Measurements from ENCODE around the gene PGAM1. TPM values are rescaled to one million over a fixed set of nuclear protein-coding genes. Genes with fewer than 3 reads are reported as not detected.

Gene PGAM1
- total RNA-seq, 4 donors from 2014 or later = 94.5 to 216 (median 124) TPM

DNA sequence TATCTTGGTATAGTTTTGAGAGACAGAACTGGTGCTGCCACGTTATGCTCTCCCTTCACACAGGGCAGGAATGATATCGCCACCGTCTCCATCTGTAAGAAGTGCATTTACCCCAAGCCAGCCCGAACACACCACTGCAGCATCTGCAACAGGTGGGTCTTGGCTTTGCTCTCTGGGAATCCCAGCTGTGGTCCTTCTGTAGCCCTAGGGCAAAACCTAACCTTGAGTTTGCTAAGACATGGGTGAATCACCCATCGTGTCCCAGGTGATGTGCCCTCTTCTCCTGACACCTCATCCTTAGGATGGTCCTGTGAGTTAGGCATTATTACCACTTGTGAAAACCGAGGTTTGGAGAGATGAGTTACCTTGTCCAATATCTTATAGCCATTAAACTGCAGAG, 26.4 kb downstream of the PGAM1 start:
- in situ Hi-C loops (cut with MboI; ENCODE audit: low pct_ligation_motif_present in 1 of 4, low pct_unique_long_range_greater_than_20kb in 1 of 4, low sequenced_read_pairs in 3 of 4) = no loop called here
- no peaks in the 10 kb centered on the region for H3K9me3 ChIP-seq
- peaks cover 0 to 10% (median 3%) of the 10 kb centered on the region in 4 donors for H3K36me3 ChIP-seq
- H3K27ac ChIP-seq = no peak overlapping the region
- intact Hi-C loops (cut with DNase I; ENCODE audit: low total_unique reads) = no loop called here
- DNase-seq = no peak
- TF ChIP-seq POLR2A (IDR thresholded peaks at IDR 0.05) = no peak
- no peak for TF ChIP-seq POLR2AphosphoS5 (IDR thresholded peaks at IDR 0.05)
- no peak for TF ChIP-seq CTCF (IDR thresholded peaks at IDR 0.05)
- TF ChIP-seq EP300 (IDR thresholded peaks at IDR 0.05; ENCODE audit: low read depth) = no peak
- no peak overlapping the region for H3K4me3 ChIP-seq
- peaks cover 0 to 12% (median 5%) of the 10 kb centered on the region in 4 donors for H3K4me1 ChIP-seq
- WGBS, 2 donors (ENCODE audit: low coverage in 1 of 2) = 95% methylated on average over 6 of the region's 6 CpGs; no CpG with 5 or more reads in 1 of the 2 donors
- no peaks in the 10 kb centered on the region for H3K27me3 ChIP-seq

DNA sequence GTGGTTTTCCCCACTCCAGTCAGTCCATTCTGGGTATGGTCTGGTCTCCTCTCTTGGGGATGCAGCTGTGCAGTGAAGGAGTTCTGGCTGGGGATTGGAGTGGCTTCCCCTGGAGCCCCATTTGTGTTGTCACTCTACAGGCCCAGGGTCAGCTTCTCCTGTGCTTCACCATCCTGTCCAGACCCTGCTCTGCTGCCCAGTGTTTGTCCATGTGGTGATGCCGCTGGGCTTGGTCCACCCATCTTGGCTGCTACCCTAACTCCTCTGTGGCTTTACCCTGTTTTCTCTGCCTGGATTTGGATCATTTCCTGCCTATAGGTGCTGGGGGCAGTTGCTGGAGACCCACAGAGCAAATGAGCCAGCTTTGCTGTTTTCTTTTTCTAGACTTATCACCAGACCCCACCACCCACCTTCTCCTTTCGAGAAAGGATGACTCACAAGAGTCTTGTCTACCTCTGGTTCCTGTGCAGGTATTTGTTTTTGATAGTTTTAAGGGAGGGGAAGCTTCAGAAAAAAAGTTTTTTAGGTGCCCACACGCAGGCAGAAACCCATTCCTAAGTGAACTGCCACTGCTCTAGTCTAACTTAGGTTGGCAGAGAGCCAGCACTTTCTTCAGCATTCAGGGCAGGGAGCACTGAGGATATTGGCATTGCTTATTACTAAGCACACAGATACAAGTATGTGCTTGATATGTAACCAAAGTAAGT, 28.5 kb downstream of the PGAM1 start:
- Histone ChIP-seq H3K27me3 (no peaks in the 10 kb centered on the region), H3K4me3 (no peak overlapping the region), H3K27ac (no peak overlapping the region), H3K9me3 (no peaks in the 10 kb centered on the region), H3K36me3 (peaks cover 0 to 28% (median 14%) of the 10 kb centered on the region in 4 donors), H3K4me1 (no peaks in the 10 kb centered on the region)
- intact Hi-C loops (cut with DNase I; ENCODE audit: low total_unique reads) (no loop called here), in situ Hi-C loops (cut with MboI; ENCODE audit: low pct_ligation_motif_present in 1 of 4, low pct_unique_long_range_greater_than_20kb in 1 of 4, low sequenced_read_pairs in 3 of 4) (no loop called here)
- TF ChIP-seq POLR2A (IDR thresholded peaks at IDR 0.05) (no peak), POLR2AphosphoS5 (IDR thresholded peaks at IDR 0.05) (no peak), CTCF (IDR thresholded peaks at IDR 0.05) (no peak), EP300 (IDR thresholded peaks at IDR 0.05; ENCODE audit: low read depth) (no peak)
- no peak for DNase-seq
- WGBS, 2 donors (ENCODE audit: low coverage in 1 of 2) = 67 to 76% methylated on average over 3 of the region's 3 CpGs

GRCh38 chr10:97456034-97456685, 30.2 kb downstream of the PGAM1 start:
- Histone ChIP-seq H3K4me3 (no peak overlapping the region), H3K27me3 (no peaks in the 10 kb centered on the region), H3K9me3 (no peaks in the 10 kb centered on the region), H3K4me1 (no peaks in the 10 kb centered on the region), H3K36me3 (peaks cover 0 to 40% (median 21%) of the 10 kb centered on the region in 4 donors), H3K27ac (no peak overlapping the region)
- DNase-seq = no peak
- in situ Hi-C loops (cut with MboI; ENCODE audit: low pct_ligation_motif_present in 1 of 4, low pct_unique_long_range_greater_than_20kb in 1 of 4, low sequenced_read_pairs in 3 of 4) (no loop called here), intact Hi-C loops (cut with DNase I; ENCODE audit: low total_unique reads) (no loop called here)
- 40 to 70% methylated on average over 3 to 5 of the region's 5 CpGs for WGBS, 2 donors (ENCODE audit: low coverage in 1 of 2)
- no peak for TF ChIP-seq POLR2A (IDR thresholded peaks at IDR 0.05)
- TF ChIP-seq CTCF (IDR thresholded peaks at IDR 0.05) = no peak
- no peak for TF ChIP-seq EP300 (IDR thresholded peaks at IDR 0.05; ENCODE audit: low read depth)
- TF ChIP-seq POLR2AphosphoS5 (IDR thresholded peaks at IDR 0.05) = no peak

GRCh38 chr10:97456686-97457065, 30.7 kb downstream of the PGAM1 start:
- Histone ChIP-seq H3K27me3 (no peaks in the 10 kb centered on the region), H3K4me1 (no peaks in the 10 kb centered on the region), H3K9me3 (no peaks in the 10 kb centered on the region), H3K36me3 (peaks cover 0 to 46% (median 23%) of the 10 kb centered on the region in 4 donors), H3K4me3 (no peak overlapping the region), H3K27ac (no peak overlapping the region)
- no peak for DNase-seq
- 81% methylated on average over 3 of the region's 3 CpGs; no CpG with 5 or more reads in 1 of the 2 donors for WGBS, 2 donors (ENCODE audit: low coverage in 1 of 2)
- intact Hi-C loops (cut with DNase I; ENCODE audit: low total_unique reads) (no loop called here), in situ Hi-C loops (cut with MboI; ENCODE audit: low pct_ligation_motif_present in 1 of 4, low pct_unique_long_range_greater_than_20kb in 1 of 4, low sequenced_read_pairs in 3 of 4) (no loop called here)
- no peak for TF ChIP-seq CTCF (IDR thresholded peaks at IDR 0.05)
- no peak for TF ChIP-seq EP300 (IDR thresholded peaks at IDR 0.05; ENCODE audit: low read depth)
- TF ChIP-seq POLR2AphosphoS5 (IDR thresholded peaks at IDR 0.05) = no peak
- TF ChIP-seq POLR2A (IDR thresholded peaks at IDR 0.05) = no peak
